ENCODE results near the gene AIRE.

- TF ChIP-seq POLR2A (IDR thresholded peaks at IDR 0.05) = no peak
- no peak for TF ChIP-seq CTCF (IDR thresholded peaks at IDR 0.05)
These were observed 23.9 kb upstream of the AIRE start, which contains the start of gene DNMT3L for GRCh38 chr21:44261675-44262295.
